Lower lobe of right lung (tissue), 2 donors: Measurements from ENCODE around the gene ACTMAP. TPM values are rescaled to one million over a fixed set of nuclear protein-coding genes. Genes with fewer than 3 reads are reported as not detected.
"Not testable (repeated sequence)": the region's sequence is repeated elsewhere in the genome, so short reads cannot be mapped to it uniquely, and the experiment has no call there.

Experiments
- ATAC-seq, 2 donors: fragments of 200-7000 bp; cut with Tn5 transposase; one replicate each; pipeline ENCODE4 v1.9.1; 2020 to 2022; ENCODE audit warnings: mild to moderate bottlenecking in 2 of 2, moderate library complexity in 2 of 2
- DNase-seq: peaks from one replicate; pipeline ENCODE4 v3.0.0-alpha.2; 2020
- H3K27ac ChIP-seq: fragments of 200-600 bp; one replicate; pipeline ENCODE4 v1.8.0; 2022
- H3K27me3 ChIP-seq: fragments of 200-600 bp; one replicate; pipeline ENCODE4 v1.8.0; 2022; ENCODE audit warnings: low read depth
- H3K36me3 ChIP-seq: fragments of 200-600 bp; one replicate; pipeline ENCODE4 v1.8.0; 2022; ENCODE audit warnings: mild to moderate bottlenecking
- H3K4me1 ChIP-seq: fragments of 200-600 bp; one replicate; pipeline ENCODE4 v1.8.0; 2022
- H3K4me3 ChIP-seq: fragments of 200-600 bp; one replicate; pipeline ENCODE4 v1.8.0; 2022; ENCODE audit warnings: mild to moderate bottlenecking
- H3K9me3 ChIP-seq: fragments of 200-600 bp; one replicate; pipeline ENCODE4 v1.8.0; 2022
- CTCF ChIP-seq: fragments of 200-600 bp; IDR thresholded peaks from one replicate; pipeline ENCODE4 v1.8.0; 2022; ENCODE audit warnings: antibody characterized with exemption, mild to moderate bottlenecking
- intact Hi-C: fragments of 100-400 bp; cut with DNase I; formaldehyde crosslinking; loops from one replicate; pipeline ENCODE4 v1.11.0; 2022
- total RNA-seq: library from RNA; stranded (reverse); fragmentation: NEBNext Ultra II Directional; extraction: Animal tissue kit (Norgen Biotek cat#: 25700); gene quantifications from one replicate; pipeline ENCODE4 v1.2.1, GENCODE V29; 2021
- donor health status: DM: no; HTN: yes; CAD: no; lungs with severe emphysema.

ACTMAP gene
- total RNA-seq, 1 donor from 2014 or later: 17.6 TPM

DNA sequence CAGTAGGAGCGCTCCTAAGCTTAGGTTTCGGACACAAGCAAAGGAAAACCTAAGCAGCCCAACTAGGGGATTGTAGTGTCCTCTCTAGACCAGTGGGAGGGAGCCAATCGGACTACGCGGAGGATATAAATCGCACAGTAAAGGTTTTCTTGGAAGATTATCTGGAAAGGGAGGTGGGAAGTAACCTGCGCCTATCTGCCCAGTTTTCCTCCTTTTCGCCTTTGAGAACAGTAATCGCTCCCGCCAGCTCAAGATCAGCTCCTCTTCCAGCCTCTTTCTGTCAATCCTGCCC, 27.3 kb upstream of the ACTMAP start:
- DNase-seq: no peak
- intact Hi-C loops: no loop called here
- no peaks in the 10 kb centered on the region for H3K9me3 ChIP-seq
- peak overlapping the region; percentile 96 for H3K27ac ChIP-seq
- ATAC-seq: no peak
- H3K36me3 ChIP-seq: peaks cover 5% of the 10 kb centered on the region
- no peak for TF ChIP-seq CTCF
- no peaks in the 10 kb centered on the region for H3K27me3 ChIP-seq
- peaks cover 22% of the 10 kb centered on the region for H3K4me1 ChIP-seq
- H3K4me3 ChIP-seq: peak overlapping the region; percentile 60

GRCh38 chr19:40776932-40777644, 26.8 kb upstream of the ACTMAP start:
- Histone ChIP-seq H3K36me3 (peaks cover 4% of the 10 kb centered on the region), H3K27ac (peak overlapping the region; percentile 96), H3K4me3 (peak overlapping the region; percentile 60), H3K27me3 (no peaks in the 10 kb centered on the region), H3K4me1 (peaks cover 22% of the 10 kb centered on the region), H3K9me3 (no peaks in the 10 kb centered on the region)
- intact Hi-C loops: no loop called here
- ATAC-seq (peak; percentile 85 to 90), DNase-seq (peak; percentile 91)
- no peak for TF ChIP-seq CTCF

DNA sequence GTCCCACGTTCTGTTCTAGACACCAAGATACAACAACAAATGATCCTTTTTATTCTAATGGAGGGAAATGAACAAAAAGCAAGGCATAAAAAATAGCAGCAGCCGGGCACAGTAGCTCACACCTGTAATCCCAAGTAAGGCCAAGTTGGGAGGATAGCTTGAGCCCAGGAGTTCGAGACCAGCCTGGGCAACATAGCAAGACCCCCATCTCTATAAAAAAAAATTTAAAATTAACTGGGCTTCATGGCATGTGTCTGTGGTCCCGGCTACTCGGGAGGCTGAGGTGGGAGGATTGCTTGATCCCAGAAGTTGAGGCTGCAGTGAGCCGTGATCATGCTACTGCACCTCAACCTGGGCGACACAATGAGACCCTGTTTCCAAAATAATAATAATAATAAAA, 26.1 kb upstream of the ACTMAP start:
- Histone ChIP-seq H3K27ac (peak overlapping the region; percentile 96), H3K4me3 (no peak overlapping the region), H3K4me1 (peaks cover 22% of the 10 kb centered on the region), H3K36me3 (peaks cover 3% of the 10 kb centered on the region), H3K27me3 (no peaks in the 10 kb centered on the region), H3K9me3 (no peaks in the 10 kb centered on the region)
- intact Hi-C loops: no loop called here
- DNase-seq: no peak
- no peak for ATAC-seq
- no peak for TF ChIP-seq CTCF

DNA sequence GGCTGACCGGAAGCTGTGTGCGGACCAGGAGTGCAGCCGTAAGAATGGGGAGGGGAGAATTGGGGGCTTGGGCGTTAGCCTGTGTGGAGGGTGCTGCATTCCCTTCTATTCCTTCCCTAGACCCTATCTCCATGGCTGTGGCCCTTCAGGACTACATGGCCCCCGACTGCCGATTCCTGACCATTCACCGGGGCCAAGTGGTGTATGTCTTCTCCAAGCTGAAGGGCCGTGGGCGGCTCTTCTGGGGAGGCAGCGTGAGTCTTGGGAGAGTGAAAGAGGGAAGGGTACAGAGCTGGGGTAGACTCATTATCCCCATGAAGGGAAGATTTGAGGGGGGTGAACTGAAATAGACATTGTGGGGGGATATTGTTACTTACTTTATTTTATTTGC, 25.4 kb upstream of the ACTMAP start:
- intact Hi-C loops: no loop called here
- no peak for DNase-seq
- ATAC-seq: no peak
- Histone ChIP-seq H3K27ac (no peak overlapping the region), H3K4me1 (peaks cover 22% of the 10 kb centered on the region), H3K27me3 (no peaks in the 10 kb centered on the region), H3K4me3 (no peak overlapping the region), H3K9me3 (no peaks in the 10 kb centered on the region), H3K36me3 (peaks cover 3% of the 10 kb centered on the region)
- no peak for TF ChIP-seq CTCF

DNA sequence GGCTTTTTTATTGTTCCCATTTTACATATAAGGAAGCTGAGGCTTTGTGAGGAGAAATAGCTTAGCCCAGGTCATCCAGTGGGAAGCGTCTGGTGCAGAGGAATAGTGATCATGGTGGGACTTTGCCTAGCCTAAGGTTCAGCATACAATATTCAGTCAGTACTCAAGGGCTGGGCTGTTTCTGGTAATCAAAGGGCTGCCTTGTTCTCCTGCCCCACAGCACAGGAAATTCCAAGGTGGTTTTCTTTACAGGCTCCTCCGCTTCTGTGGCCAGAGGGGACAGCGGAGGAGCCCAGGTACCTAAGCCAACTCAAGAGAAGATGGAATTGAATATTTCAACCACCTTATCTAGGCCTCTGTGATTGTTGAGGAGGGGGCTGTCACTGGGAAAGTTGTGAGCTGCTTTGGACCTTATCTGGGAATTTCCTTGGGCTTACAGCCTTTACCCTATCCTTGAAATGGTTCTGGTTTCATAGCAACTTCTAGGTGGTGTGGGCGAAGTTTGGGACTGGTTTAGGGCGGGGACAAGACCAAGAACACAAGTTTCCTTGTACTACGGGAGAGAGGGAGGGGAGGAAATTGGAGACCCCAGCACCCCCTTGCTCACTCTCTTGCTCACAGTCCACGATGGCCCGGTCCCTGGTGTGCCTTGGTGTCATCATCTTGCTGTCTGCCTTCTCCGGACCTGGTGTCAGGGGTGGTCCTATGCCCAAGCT, 24.8 kb upstream of the ACTMAP start, which contains the start of gene MIA:
Gene MIA (plus strand): TSS at position 606 of the 716 bp plus-strand sequence. CDS start 22 bp downstream, at position 628.
- Histone ChIP-seq H3K4me1 (peaks cover 22% of the 10 kb centered on the region), H3K36me3 (peaks cover 3% of the 10 kb centered on the region), H3K9me3 (no peaks in the 10 kb centered on the region), H3K27me3 (no peaks in the 10 kb centered on the region), H3K4me3 (no peak within 1 kb of the TSS), H3K27ac (no peak within 1 kb of the TSS)
- no peak for TF ChIP-seq CTCF
- intact Hi-C loops: no loop called here
- no peak for DNase-seq
- ATAC-seq: no peak

DNA sequence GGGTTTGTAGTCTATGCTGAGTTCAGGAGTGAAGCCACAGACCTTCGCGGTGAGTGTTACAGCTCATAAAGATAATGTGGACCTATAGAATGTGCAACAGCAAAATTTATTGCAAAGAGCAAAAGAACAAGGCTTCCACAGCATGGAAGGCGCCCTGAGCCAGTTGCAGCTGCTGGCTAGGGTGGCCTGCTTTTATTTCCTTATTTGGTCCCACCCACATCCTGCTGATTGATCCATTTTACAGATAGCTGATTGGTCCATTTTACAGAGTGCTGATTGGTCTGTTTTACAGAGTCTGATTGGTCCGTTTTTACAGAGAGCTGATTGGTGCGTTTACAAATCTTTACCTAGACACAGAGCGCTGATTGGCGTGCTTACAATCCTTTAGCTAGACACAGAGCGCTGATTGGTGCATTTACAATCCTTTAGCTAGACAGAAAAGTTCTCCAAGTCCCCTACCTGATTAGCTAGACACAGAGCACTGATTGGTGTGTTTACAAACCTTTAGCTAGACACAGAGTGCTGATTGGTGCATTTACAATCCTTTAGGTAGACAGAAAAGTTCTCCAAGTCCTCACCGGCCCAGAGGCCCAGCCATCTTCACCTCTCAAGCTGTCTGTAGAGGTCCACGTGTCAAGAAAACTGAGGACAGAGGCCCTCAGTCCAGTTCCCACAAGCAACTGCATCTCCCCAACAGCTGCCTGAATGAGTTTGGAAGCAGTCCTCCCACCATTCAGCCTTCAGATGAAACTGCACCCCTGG, 21.0 kb upstream of the ACTMAP start:
- H3K27ac ChIP-seq, DNase-seq, H3K27me3 ChIP-seq, H3K9me3 ChIP-seq, intact Hi-C loops, H3K4me1 ChIP-seq, H3K4me3 ChIP-seq, ATAC-seq: not testable (repeated sequence)
- H3K36me3 ChIP-seq: peaks cover 13% of the 10 kb centered on the region
